Osteoblast (primary cell): ENCODE measurements around the gene SAPCD2. TPM values are rescaled to one million over a fixed set of nuclear protein-coding genes. Genes with fewer than 3 reads are reported as not detected.

Experiments used
- DNase-seq: peaks from one replicate; pipeline ENCODE4 v3.0.0; 2011; ENCODE audit warnings: low spot score, mixed read lengths; ENCODE audit not compliant: insufficient read length; ENCODE audit errors: missing footprints
- H2AFZ ChIP-seq: 2 replicates; pipeline ENCODE4 v1.6.0; 2011; ENCODE audit warnings: mild to moderate bottlenecking, low read length
- H3K27ac ChIP-seq: 2 replicates; pipeline ENCODE4 v1.5.1; 2011; ENCODE audit warnings: mild to moderate bottlenecking, low read depth, low read length, moderate library complexity
- H3K27me3 ChIP-seq: 2 replicates; pipeline ENCODE4 v1.6.0; 2012; ENCODE audit warnings: mild to moderate bottlenecking, control low read depth, inconsistent platforms, low read length, moderate library complexity; ENCODE audit not compliant: insufficient read depth
- H3K36me3 ChIP-seq: 2 replicates; pipeline ENCODE4 v1.5.1; 2011; ENCODE audit warnings: mild to moderate bottlenecking, low read length, control low read depth, moderate library complexity; ENCODE audit not compliant: insufficient read depth
- H3K4me1 ChIP-seq: 2 replicates; pipeline ENCODE4 v1.5.1; 2011; ENCODE audit warnings: mild to moderate bottlenecking, low read length, control low read depth, moderate library complexity; ENCODE audit not compliant: insufficient read depth
- H3K4me2 ChIP-seq: 2 replicates; pipeline ENCODE4 v1.6.0; 2011; ENCODE audit warnings: mild to moderate bottlenecking, low read length; ENCODE audit not compliant: insufficient read depth
- H3K4me3 ChIP-seq: fragments of 200-600 bp; sonication (generic); 3 replicates; pipeline ENCODE4 v1.5.1; 2012; ENCODE audit warnings: mild to moderate bottlenecking, low read length, inconsistent platforms; ENCODE audit not compliant: insufficient read depth
- H3K79me2 ChIP-seq: 2 replicates; pipeline ENCODE4 v1.6.0; 2012; ENCODE audit warnings: mild to moderate bottlenecking, low read length, control low read depth, inconsistent platforms; ENCODE audit not compliant: insufficient read depth
- H3K9me3 ChIP-seq: 2 replicates; pipeline ENCODE4 v1.5.1; 2011; ENCODE audit warnings: low read depth, low read length, control low read depth
- H4K20me1 ChIP-seq: 2 replicates; pipeline ENCODE4 v1.6.0; 2012; ENCODE audit warnings: mild to moderate bottlenecking, low read length, control low read depth; ENCODE audit not compliant: insufficient read depth
- CTCF ChIP-seq: IDR thresholded peaks from 2 replicates; pipeline ENCODE4 v1.5.1; 2011; ENCODE audit warnings: mild to moderate bottlenecking, low read depth, low read length, moderate library complexity; ENCODE audit errors: extremely low read depth
- total RNA-seq: library from RNA; depleted of rRNA; stranded (reverse); fragments of >200 nt; gene quantifications from 2 replicates; pipeline ENCODE4 v1.2.3, GENCODE V29; 2012

Gene SAPCD2
- total RNA-seq, 1 donor = 1.1 TPM

DNA sequence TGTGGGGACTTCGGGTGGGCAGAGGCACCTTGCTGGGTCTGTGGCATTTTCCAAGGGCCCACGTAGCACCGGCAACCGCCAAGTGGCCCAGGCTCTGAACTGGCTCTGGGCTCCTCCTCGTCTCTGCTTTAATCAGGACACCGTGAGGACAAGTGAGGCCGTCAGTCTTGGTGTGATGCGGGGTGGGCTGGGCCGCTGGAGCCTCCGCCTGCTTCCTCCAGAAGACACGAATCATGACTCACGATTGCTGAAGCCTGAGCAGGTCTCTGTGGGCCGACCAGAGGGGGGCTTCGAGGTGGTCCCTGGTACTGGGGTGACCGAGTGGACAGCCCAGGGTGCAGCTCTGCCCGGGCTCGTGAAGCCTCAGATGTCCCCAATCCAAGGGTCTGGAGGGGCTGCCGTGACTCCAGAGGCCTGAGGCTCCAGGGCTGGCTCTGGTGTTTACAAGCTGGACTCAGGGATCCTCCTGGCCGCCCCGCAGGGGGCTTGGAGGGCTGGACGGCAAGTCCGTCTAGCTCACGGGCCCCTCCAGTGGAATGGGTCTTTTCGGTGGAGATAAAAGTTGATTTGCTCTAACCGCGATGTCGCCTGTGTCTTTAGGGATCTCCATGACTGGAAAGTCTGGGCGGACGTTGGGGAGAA is 38.4 kb upstream of the SAPCD2 start:
- no peak for TF ChIP-seq CTCF
- Histone ChIP-seq H3K9me3 (no peaks in the 10 kb centered on the region), H3K27ac (no peak overlapping the region)

GRCh38 chr9:137107982-137108381 is 37.6 kb upstream of the SAPCD2 start:
- H3K79me2 ChIP-seq = no peaks in the 10 kb centered on the region
- peaks cover 31% of the 10 kb centered on the region for H3K36me3 ChIP-seq
- no peak overlapping the region for H3K4me3 ChIP-seq
- DNase-seq = no peak
- H2AFZ ChIP-seq = no peak overlapping the region
- H3K4me1 ChIP-seq = no peaks in the 10 kb centered on the region
- H3K9me3 ChIP-seq = no peaks in the 10 kb centered on the region
- H3K27me3 ChIP-seq = no peaks in the 10 kb centered on the region
- no peak for TF ChIP-seq CTCF
- H3K27ac ChIP-seq = no peak overlapping the region
- H3K4me2 ChIP-seq = no peak overlapping the region
- peaks cover 8% of the 10 kb centered on the region for H4K20me1 ChIP-seq

More for the DNA sequence above, 38.4 kb upstream of the SAPCD2 start:
- Histone ChIP-seq H3K27me3 (no peaks in the 10 kb centered on the region), H2AFZ (no peak overlapping the region), H3K36me3 (peaks cover 26% of the 10 kb centered on the region), H4K20me1 (peaks cover 8% of the 10 kb centered on the region), H3K4me1 (no peaks in the 10 kb centered on the region), H3K4me2 (no peak overlapping the region), H3K79me2 (peaks cover 5% of the 10 kb centered on the region), H3K4me3 (no peak overlapping the region)
- peak; percentile 91 for DNase-seq

DNA sequence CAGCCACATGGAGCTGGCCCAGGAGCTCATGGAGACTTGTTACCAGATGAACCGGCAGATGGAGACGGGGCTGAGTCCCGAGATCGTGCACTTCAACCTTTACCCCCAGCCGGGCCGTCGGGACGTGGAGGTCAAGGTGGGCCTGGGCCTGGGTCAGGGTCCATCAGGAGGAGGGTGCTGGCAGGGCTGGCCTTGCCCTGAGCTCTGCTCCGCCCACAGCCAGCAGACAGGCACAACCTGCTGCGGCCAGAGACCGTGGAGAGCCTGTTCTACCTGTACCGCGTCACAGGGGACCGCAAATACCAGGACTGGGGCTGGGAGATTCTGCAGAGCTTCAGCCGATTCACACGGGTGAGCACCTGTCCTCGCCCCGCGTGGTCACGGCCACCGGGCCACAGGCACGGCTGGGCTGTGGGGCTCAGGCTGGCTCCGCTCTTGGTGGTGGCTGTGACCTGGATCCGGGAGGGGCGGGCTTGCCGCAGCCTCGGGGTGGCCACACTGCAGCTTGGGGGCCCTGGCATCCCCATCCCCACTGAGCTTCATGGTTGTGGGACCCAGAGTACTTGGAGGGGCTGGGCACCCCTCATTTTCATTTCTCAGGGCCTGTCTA is 37.1 kb upstream of the SAPCD2 start:
- no peaks in the 10 kb centered on the region for H3K9me3 ChIP-seq
- no peak overlapping the region for H3K27ac ChIP-seq
- H2AFZ ChIP-seq = no peak overlapping the region
- no peak overlapping the region for H3K4me3 ChIP-seq
- H3K36me3 ChIP-seq = peaks cover 36% of the 10 kb centered on the region
- DNase-seq = peak; percentile 79
- no peak overlapping the region for H3K4me2 ChIP-seq
- H4K20me1 ChIP-seq = peaks cover 8% of the 10 kb centered on the region
- TF ChIP-seq CTCF = no peak
- no peaks in the 10 kb centered on the region for H3K27me3 ChIP-seq
- H3K79me2 ChIP-seq = no peaks in the 10 kb centered on the region
- H3K4me1 ChIP-seq = no peaks in the 10 kb centered on the region

GRCh38 chr9:137106662-137107250 is 36.4 kb upstream of the SAPCD2 start:
- no peak for TF ChIP-seq CTCF
- peaks cover 42% of the 10 kb centered on the region for H3K36me3 ChIP-seq

More at GRCh38 chr9:137106662-137107250, 36.4 kb upstream of the SAPCD2 start:
- Histone ChIP-seq H2AFZ (no peak overlapping the region), H3K79me2 (no peaks in the 10 kb centered on the region), H3K4me3 (no peak overlapping the region), H3K9me3 (no peaks in the 10 kb centered on the region), H3K4me1 (no peaks in the 10 kb centered on the region), H4K20me1 (peaks cover 14% of the 10 kb centered on the region), H3K4me2 (no peak overlapping the region), H3K27ac (no peak overlapping the region), H3K27me3 (no peaks in the 10 kb centered on the region)
- peak; percentile 45 for DNase-seq
